ENCODE results near the gene SLC22A17.
A peak's percentile ranks its signal among the peaks of the same experiment; 100 is the strongest.

SLC22A17 gene

GRCh38 chr14:23353433-23353780 is 720 bp upstream of the SLC22A17 start:
- no peak for DNase-seq (ENCODE audit: low read depth)
- no peak overlapping the region for H3K4me3 ChIP-seq (ENCODE audit: control insufficient read depth, low read depth, low read length)
- no peak for TF ChIP-seq CTCF (IDR thresholded peaks at IDR 0.05; ENCODE audit: control insufficient read depth, insufficient read depth, low read depth, low read length, missing control alignments)

- no peak for DNase-seq (ENCODE audit: low read depth)
- no peak for TF ChIP-seq CTCF (IDR thresholded peaks at IDR 0.05; ENCODE audit: control insufficient read depth, insufficient read depth, low read depth, low read length, missing control alignments)
- peak overlapping the region; percentile 84 for H3K4me3 ChIP-seq (ENCODE audit: control insufficient read depth, low read depth, low read length)
Observed at GRCh38 chr14:23351681-23352505, 794 bp downstream of the SLC22A17 start.

GRCh38 chr14:23349156-23349845 is 3.4 kb downstream of the SLC22A17 start:
- H3K4me3 ChIP-seq (ENCODE audit: control insufficient read depth, low read depth, low read length): no peak overlapping the region
- TF ChIP-seq CTCF (IDR thresholded peaks at IDR 0.05; ENCODE audit: control insufficient read depth, insufficient read depth, low read depth, low read length, missing control alignments): no peak
- no peak for DNase-seq (ENCODE audit: low read depth)

GRCh38 chr14:23348297-23348655 is 4.4 kb downstream of the SLC22A17 start:
- no peak for DNase-seq (ENCODE audit: low read depth)
- no peak overlapping the region for H3K4me3 ChIP-seq (ENCODE audit: control insufficient read depth, low read depth, low read length)
- TF ChIP-seq CTCF (IDR thresholded peaks at IDR 0.05; ENCODE audit: control insufficient read depth, insufficient read depth, low read depth, low read length, missing control alignments): no peak

- TF ChIP-seq CTCF (IDR thresholded peaks at IDR 0.05; ENCODE audit: control insufficient read depth, insufficient read depth, low read depth, low read length, missing control alignments): no peak
- H3K4me3 ChIP-seq (ENCODE audit: control insufficient read depth, low read depth, low read length): no peak overlapping the region
- no peak for DNase-seq (ENCODE audit: low read depth)
Observed at GRCh38 chr14:23347406-23348296, 5.0 kb downstream of the SLC22A17 start.

- no peak for DNase-seq (ENCODE audit: low read depth)
- TF ChIP-seq CTCF (IDR thresholded peaks at IDR 0.05; ENCODE audit: control insufficient read depth, insufficient read depth, low read depth, low read length, missing control alignments): no peak
- no peak overlapping the region for H3K4me3 ChIP-seq (ENCODE audit: control insufficient read depth, low read depth, low read length)
Observed at GRCh38 chr14:23346693-23347405, 5.8 kb downstream of the SLC22A17 start.

Data from AG09309 (cell line).